KOPT-K1 (cell line): ENCODE results near the gene TMEM86A.
"Not testable (repeated sequence)": the region's sequence is repeated elsewhere in the genome, so short reads cannot be mapped to it uniquely, and the experiment has no call there.

Experiments used
- H3K27ac ChIP-seq: fragments of 200-600 bp; sonication (generic); 2 replicates; pipeline ENCODE4 v1.5.1; 2016; ENCODE audit warnings: antibody characterized with exemption, mild to moderate bottlenecking, low read depth, low read length; ENCODE audit not compliant: poor library complexity, severe bottlenecking
- H3K36me3 ChIP-seq: fragments of 200-600 bp; sonication (generic); 2 replicates; pipeline ENCODE4 v1.5.1; 2017; ENCODE audit warnings: antibody characterized with exemption, mild to moderate bottlenecking, low read length, moderate library complexity; ENCODE audit not compliant: insufficient read depth
- H3K9me3 ChIP-seq: fragments of 200-600 bp; sonication (generic); 2 replicates; pipeline ENCODE4 v1.5.1; 2017; ENCODE audit warnings: antibody characterized with exemption, low read length, mild to moderate bottlenecking; ENCODE audit not compliant: insufficient read depth, poor library complexity, severe bottlenecking

The TMEM86A gene

GRCh38 chr11:18691467-18692140 lies 7.0 kb upstream of the TMEM86A start:
- not testable (repeated sequence) for H3K27ac ChIP-seq, H3K9me3 ChIP-seq, H3K36me3 ChIP-seq

DNA sequence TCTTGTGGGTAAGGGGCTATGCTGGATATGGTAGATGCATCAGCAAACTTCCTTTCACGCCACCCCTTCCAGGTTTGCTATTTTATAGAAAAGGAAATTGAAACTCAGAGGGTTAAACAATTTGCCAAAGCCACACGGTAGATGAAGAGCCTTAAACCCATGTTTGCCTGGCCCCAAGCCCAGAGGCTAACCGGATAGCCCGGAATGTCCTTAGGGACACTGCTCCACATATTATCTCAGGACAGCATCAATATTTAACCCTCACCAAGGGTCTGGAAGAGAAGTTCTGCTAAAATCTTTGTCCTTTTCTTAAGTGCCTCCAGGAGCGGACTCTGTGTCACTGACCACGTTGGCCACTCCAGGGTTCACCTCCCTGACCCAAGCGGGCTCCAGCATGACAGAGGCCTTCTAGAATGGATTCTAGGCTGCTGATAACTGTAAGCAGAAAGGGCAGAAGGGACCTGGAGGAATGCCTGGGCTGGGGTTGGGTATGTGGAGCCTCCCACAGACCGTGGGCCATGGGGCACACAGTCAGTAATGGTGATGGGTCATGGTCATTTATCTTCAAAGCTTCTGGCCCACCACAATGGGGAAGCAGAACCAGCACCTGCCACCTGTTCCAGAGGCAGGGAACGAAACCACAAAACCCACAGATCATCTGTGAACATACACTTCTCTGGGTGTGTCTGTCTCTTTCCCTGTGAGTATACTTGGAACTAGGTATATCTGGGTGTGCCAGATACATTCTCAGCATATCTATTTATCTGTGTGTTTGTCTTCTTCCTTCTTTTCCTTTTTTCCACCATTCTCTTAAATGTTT lies 5.4 kb upstream of the TMEM86A start:
- H3K9me3 ChIP-seq: no peaks in the 10 kb centered on the region
- H3K27ac ChIP-seq: no peak overlapping the region
- H3K36me3 ChIP-seq: no peaks in the 10 kb centered on the region

DNA sequence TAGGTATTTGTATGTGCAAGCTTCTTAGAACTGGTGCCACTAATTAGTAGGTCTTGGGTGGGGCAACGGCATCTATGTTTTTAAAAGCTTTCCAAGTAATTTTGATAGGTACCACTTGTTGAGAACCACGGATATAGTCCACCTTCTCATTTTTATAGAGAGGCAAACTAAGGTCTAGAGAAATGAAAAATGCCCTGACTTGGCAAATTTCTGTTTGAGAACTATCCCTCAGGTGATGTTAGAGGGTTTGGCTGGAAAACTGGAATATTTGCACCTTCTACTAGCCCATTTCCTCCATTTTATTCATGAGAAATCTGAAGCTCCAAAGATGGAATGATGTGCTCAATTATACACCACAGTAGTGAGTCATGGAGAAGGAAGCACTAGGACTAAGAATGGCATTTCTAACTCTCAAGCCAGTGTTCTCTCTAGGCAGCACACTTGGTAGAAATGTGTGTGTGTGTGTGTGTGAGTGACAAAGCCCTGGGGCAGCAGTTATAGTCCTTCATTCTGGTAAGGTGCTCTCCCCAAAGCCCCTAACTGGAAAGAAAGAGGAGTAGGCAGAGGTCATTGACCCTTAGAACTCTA lies 1.8 kb upstream of the TMEM86A start:
- Histone ChIP-seq H3K36me3 (no peaks in the 10 kb centered on the region), H3K9me3 (no peaks in the 10 kb centered on the region), H3K27ac (no peak overlapping the region)

- Histone ChIP-seq H3K36me3 (no peaks in the 10 kb centered on the region), H3K9me3 (no peaks in the 10 kb centered on the region), H3K27ac (no peak overlapping the region)
Observed at GRCh38 chr11:18697576-18697975, 1.0 kb upstream of the TMEM86A start.

DNA sequence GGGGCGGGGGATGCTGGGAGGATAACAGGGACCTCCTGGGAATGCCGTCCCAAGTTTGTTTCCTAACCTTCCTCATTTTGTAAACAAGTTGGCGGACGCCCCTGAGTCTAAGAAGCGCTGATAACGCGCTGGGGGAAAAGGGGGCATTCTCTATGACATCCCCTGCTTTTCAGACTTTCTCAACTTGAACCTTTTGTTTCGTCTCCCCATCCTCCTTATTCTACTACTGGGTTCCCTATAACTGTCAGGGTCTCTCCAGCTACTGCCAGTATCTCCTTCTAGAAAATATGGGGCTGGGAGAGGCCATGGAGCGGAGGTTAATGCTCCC lies 654 bp downstream of the TMEM86A start:
- Histone ChIP-seq H3K9me3 (no peaks in the 10 kb centered on the region), H3K27ac (no peak overlapping the region)

GRCh38 chr11:18699848-18700261 lies 1.3 kb downstream of the TMEM86A start:
- no peaks in the 10 kb centered on the region for H3K9me3 ChIP-seq
- H3K36me3 ChIP-seq: no peaks in the 10 kb centered on the region
- H3K27ac ChIP-seq: no peak overlapping the region

More for the DNA sequence above, 654 bp downstream of the TMEM86A start:
- no peaks in the 10 kb centered on the region for H3K36me3 ChIP-seq

DNA sequence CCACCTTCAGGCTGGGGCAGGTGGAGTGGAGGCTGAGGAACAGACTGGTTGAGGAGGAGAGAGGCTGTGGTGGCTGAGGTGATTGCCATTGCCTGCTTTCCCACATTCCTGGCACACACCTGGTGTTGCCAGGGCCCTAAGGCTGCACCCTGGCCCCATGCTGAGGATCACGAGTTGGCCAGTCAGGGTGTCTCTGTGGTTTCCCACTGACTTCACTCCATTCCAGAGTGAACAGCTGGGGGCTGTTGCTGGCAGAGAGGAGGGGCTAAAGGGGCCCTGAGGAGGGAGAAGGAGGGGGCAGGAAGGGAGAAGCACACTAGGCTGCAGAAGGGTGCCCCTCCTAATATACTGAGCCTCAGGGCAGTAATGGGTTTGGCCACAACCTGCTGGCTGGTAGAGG lies 1.8 kb downstream of the TMEM86A start:
- Histone ChIP-seq H3K27ac (no peak overlapping the region), H3K9me3 (no peaks in the 10 kb centered on the region), H3K36me3 (no peaks in the 10 kb centered on the region)

- H3K36me3 ChIP-seq: no peaks in the 10 kb centered on the region
- no peaks in the 10 kb centered on the region for H3K9me3 ChIP-seq
- H3K27ac ChIP-seq: no peak overlapping the region
Observed at GRCh38 chr11:18700872-18701271, 2.3 kb downstream of the TMEM86A start.

- Histone ChIP-seq H3K36me3 (no peaks in the 10 kb centered on the region), H3K27ac (no peak overlapping the region), H3K9me3 (no peaks in the 10 kb centered on the region)
Observed at GRCh38 chr11:18701614-18702216, 3.1 kb downstream of the TMEM86A start.

- no peaks in the 10 kb centered on the region for H3K9me3 ChIP-seq
- no peak overlapping the region for H3K27ac ChIP-seq
- no peaks in the 10 kb centered on the region for H3K36me3 ChIP-seq
Observed at GRCh38 chr11:18703001-18703763, 4.6 kb downstream of the TMEM86A start.

DNA sequence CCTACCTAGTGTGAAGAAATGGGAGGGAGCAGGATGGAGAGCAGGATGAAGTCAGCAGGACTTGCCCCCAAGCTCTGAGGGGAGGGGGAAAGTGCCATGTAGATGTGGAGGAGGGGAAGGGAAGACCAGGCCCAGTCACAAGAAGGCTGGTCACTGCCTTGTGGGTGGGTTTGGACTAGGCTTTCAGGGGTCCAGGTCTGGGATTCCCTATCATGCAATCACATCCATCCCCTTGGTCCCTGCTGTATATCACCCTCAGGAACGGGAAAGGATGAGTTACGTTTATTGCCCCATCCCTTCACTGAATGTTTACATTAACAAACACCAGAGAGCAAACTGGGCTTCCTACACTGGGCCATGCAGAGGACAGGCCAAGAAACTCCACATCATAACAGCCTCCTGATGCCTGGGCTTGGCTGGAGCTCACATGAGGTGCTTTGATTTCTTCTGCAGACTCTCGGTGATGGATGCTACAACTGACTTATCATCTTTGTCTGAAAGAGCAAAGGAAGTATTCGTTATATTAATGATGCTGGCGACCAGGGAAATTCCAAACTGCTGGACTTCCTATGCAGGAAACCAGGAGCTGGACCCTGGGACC lies 5.6 kb downstream of the TMEM86A start:
- H3K36me3 ChIP-seq: no peaks in the 10 kb centered on the region
- H3K27ac ChIP-seq: no peak overlapping the region
- H3K9me3 ChIP-seq: no peaks in the 10 kb centered on the region

GRCh38 chr11:18704698-18705097 lies 6.1 kb downstream of the TMEM86A start:
- Histone ChIP-seq H3K9me3 (no peaks in the 10 kb centered on the region), H3K36me3 (no peaks in the 10 kb centered on the region), H3K27ac (no peak overlapping the region)

DNA sequence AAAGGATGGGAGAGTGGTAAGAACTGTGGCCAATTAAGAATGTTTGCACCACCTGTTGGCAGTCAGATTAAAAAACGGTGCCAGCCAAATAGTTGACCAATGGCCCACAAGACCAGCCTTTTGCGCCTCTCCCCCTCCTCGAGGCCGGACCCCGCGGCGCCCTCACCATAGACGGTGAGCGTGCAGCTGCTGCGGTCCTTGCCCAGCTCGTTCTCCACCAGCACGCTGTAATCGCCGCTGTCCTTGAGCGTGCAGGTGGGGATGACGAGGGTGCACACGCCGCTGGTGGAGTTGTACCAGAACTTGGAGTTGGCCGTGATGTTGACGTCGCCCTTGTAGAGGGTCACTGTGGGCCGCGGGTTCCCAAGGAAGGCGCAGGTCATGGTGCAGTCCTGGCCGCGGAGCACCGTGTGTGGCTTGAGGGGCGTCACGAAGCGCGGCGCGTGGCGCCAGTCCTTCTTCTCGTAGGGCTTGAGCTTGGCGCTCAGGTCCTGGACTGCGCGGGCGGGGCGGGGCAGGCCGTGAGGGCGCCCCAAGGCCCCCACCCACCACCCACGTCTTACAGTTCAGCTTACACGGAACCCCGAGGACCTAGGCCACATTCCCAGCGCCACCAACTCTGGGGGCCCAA lies 7.2 kb downstream of the TMEM86A start:
- Histone ChIP-seq H3K9me3 (no peaks in the 10 kb centered on the region), H3K27ac (no peak overlapping the region), H3K36me3 (no peaks in the 10 kb centered on the region)
